ENCODE measurements around the gene GRIK3.
"Not testable (repeated sequence)": the region's sequence is repeated elsewhere in the genome, so short reads cannot be mapped to it uniquely, and the experiment has no call there.

Gene GRIK3

GRCh38 chr1:36908096-36908495 lies 126.2 kb downstream of the GRIK3 start:
- Mint-ChIP-seq H3K27me3 (no peaks in the 10 kb centered on the region), H3K4me1 (no peaks in the 10 kb centered on the region), H3K27ac (no peak overlapping the region), H3K4me3 (no peak overlapping the region), H3K9me3 (no peaks in the 10 kb centered on the region)
- ATAC-seq = no peak
- DNase-seq = no peak

- Mint-ChIP-seq H3K4me1 (no peaks in the 10 kb centered on the region), H3K27ac (no peak overlapping the region), H3K27me3 (no peaks in the 10 kb centered on the region), H3K4me3 (no peak overlapping the region), H3K9me3 (no peaks in the 10 kb centered on the region)
- no peak for DNase-seq
- ATAC-seq = no peak
Measured at GRCh38 chr1:36906555-36906954, 127.8 kb downstream of the GRIK3 start.

- Mint-ChIP-seq H3K9me3 (no peaks in the 10 kb centered on the region), H3K27ac (no peak overlapping the region), H3K27me3 (no peaks in the 10 kb centered on the region), H3K4me1 (no peaks in the 10 kb centered on the region), H3K4me3 (no peak overlapping the region)
- no peak for DNase-seq
- no peak for ATAC-seq
Measured at GRCh38 chr1:36905941-36906340, 128.4 kb downstream of the GRIK3 start.

- H3K9me3 Mint-ChIP-seq = no peaks in the 10 kb centered on the region
- no peaks in the 10 kb centered on the region for H3K27me3 Mint-ChIP-seq
- no peak overlapping the region for H3K4me3 Mint-ChIP-seq
- ATAC-seq (no peak), DNase-seq (no peak)
- H3K27ac Mint-ChIP-seq = no peak overlapping the region
- no peaks in the 10 kb centered on the region for H3K4me1 Mint-ChIP-seq
Measured at GRCh38 chr1:36900128-36900527, 134.2 kb downstream of the GRIK3 start.

GRCh38 chr1:36897813-36898212 lies 136.5 kb downstream of the GRIK3 start:
- H3K4me1 Mint-ChIP-seq, DNase-seq, H3K4me3 Mint-ChIP-seq, H3K27me3 Mint-ChIP-seq, ATAC-seq, H3K9me3 Mint-ChIP-seq, H3K27ac Mint-ChIP-seq: not testable (repeated sequence)

GRCh38 chr1:36894824-36895223 lies 139.5 kb downstream of the GRIK3 start:
- H3K27me3 Mint-ChIP-seq = no peaks in the 10 kb centered on the region
- H3K4me1 Mint-ChIP-seq = no peaks in the 10 kb centered on the region
- H3K27ac Mint-ChIP-seq = no peak overlapping the region
- H3K9me3 Mint-ChIP-seq = no peaks in the 10 kb centered on the region
- no peak overlapping the region for H3K4me3 Mint-ChIP-seq
- DNase-seq = no peak
- no peak for ATAC-seq

GRCh38 chr1:36890776-36891175 lies 143.5 kb downstream of the GRIK3 start:
- ATAC-seq (no peak), DNase-seq (no peak)
- no peak overlapping the region for H3K27ac Mint-ChIP-seq
- peaks cover 9% of the 10 kb centered on the region for H3K27me3 Mint-ChIP-seq
- no peaks in the 10 kb centered on the region for H3K4me1 Mint-ChIP-seq
- no peaks in the 10 kb centered on the region for H3K9me3 Mint-ChIP-seq
- H3K4me3 Mint-ChIP-seq = no peak overlapping the region

GRCh38 chr1:36889478-36890226 lies 144.7 kb downstream of the GRIK3 start:
- DNase-seq (no peak), ATAC-seq (no peak)
- Mint-ChIP-seq H3K4me3 (no peak overlapping the region), H3K4me1 (no peaks in the 10 kb centered on the region), H3K27ac (peak overlapping the region in 1 of 2 donors; percentile 15), H3K27me3 (peaks cover 9% of the 10 kb centered on the region), H3K9me3 (no peaks in the 10 kb centered on the region)

GRCh38 chr1:36888811-36889477 lies 145.4 kb downstream of the GRIK3 start:
- ATAC-seq = no peak
- H3K27ac Mint-ChIP-seq = peak overlapping the region in 1 of 2 donors; percentile 15
- no peaks in the 10 kb centered on the region for H3K4me1 Mint-ChIP-seq
- DNase-seq = no peak
- H3K9me3 Mint-ChIP-seq = no peaks in the 10 kb centered on the region
- H3K4me3 Mint-ChIP-seq = no peak overlapping the region
- peaks cover 9% of the 10 kb centered on the region for H3K27me3 Mint-ChIP-seq

- no peak overlapping the region for H3K27ac Mint-ChIP-seq
- DNase-seq = no peak
- H3K4me1 Mint-ChIP-seq = no peaks in the 10 kb centered on the region
- no peak for ATAC-seq
- peaks cover 9% of the 10 kb centered on the region for H3K27me3 Mint-ChIP-seq
- no peak overlapping the region for H3K4me3 Mint-ChIP-seq
- no peaks in the 10 kb centered on the region for H3K9me3 Mint-ChIP-seq
Measured at GRCh38 chr1:36885540-36886357, 148.6 kb downstream of the GRIK3 start.

- Mint-ChIP-seq H3K4me3 (no peak overlapping the region), H3K27me3 (peaks cover 15% of the 10 kb centered on the region), H3K4me1 (no peaks in the 10 kb centered on the region), H3K9me3 (no peaks in the 10 kb centered on the region), H3K27ac (no peak overlapping the region)
- DNase-seq (no peak), ATAC-seq (no peak)
Measured at GRCh38 chr1:36884801-36885200, 149.5 kb downstream of the GRIK3 start.

GRCh38 chr1:36884029-36884701 lies 150.2 kb downstream of the GRIK3 start:
- DNase-seq (no peak), ATAC-seq (no peak)
- no peaks in the 10 kb centered on the region for H3K9me3 Mint-ChIP-seq
- peaks cover 18% of the 10 kb centered on the region for H3K27me3 Mint-ChIP-seq
- H3K4me1 Mint-ChIP-seq = no peaks in the 10 kb centered on the region
- H3K27ac Mint-ChIP-seq = no peak overlapping the region
- H3K4me3 Mint-ChIP-seq = no peak overlapping the region

GRCh38 chr1:36883315-36883949 lies 150.9 kb downstream of the GRIK3 start:
- ATAC-seq (no peak), DNase-seq (no peak)
- Mint-ChIP-seq H3K27me3 (peaks cover 15% of the 10 kb centered on the region), H3K4me1 (no peaks in the 10 kb centered on the region), H3K9me3 (no peaks in the 10 kb centered on the region), H3K4me3 (no peak overlapping the region), H3K27ac (no peak overlapping the region)

- no peaks in the 10 kb centered on the region for H3K4me1 Mint-ChIP-seq
- no peak for DNase-seq
- no peaks in the 10 kb centered on the region for H3K9me3 Mint-ChIP-seq
- H3K27ac Mint-ChIP-seq = no peak overlapping the region
- ATAC-seq = no peak
- H3K4me3 Mint-ChIP-seq = no peak overlapping the region
- peaks cover 18% of the 10 kb centered on the region for H3K27me3 Mint-ChIP-seq
Measured at GRCh38 chr1:36882536-36883285, 151.6 kb downstream of the GRIK3 start.

GRCh38 chr1:36881541-36881940 lies 152.8 kb downstream of the GRIK3 start:
- Mint-ChIP-seq H3K9me3 (no peaks in the 10 kb centered on the region), H3K27me3 (peaks cover 27% of the 10 kb centered on the region), H3K27ac (no peak overlapping the region), H3K4me1 (no peaks in the 10 kb centered on the region), H3K4me3 (no peak overlapping the region)
- ATAC-seq = no peak
- no peak for DNase-seq
